IMR-90 (cell line): ENCODE results near the gene AQP4. TPM values are rescaled to one million over a fixed set of nuclear protein-coding genes. Genes with fewer than 3 reads are reported as not detected.

ENCODE experiments used
- ATAC-seq: fragments of 200-7000 bp; cut with Tn5 transposase; 2 replicates; pipeline ENCODE4 v1.9.1; 2020; ENCODE audit warnings: low read depth, mild to moderate bottlenecking, moderate library complexity
- BruUV-seq: library from RNA; stranded (reverse); fragments of 400-500 nt; replicated peaks from 2 replicates; lab custom pipeline; 2021; lab: Mats Ljungman, UMichigan
- CTCF ChIA-PET: fragments of 300-600 bp; formaldehyde crosslinking; extraction: SDS; loops from one replicate; lab custom pipeline; 2021; ENCODE audit warnings: antibody characterized with exemption; lab: Yijun Ruan, JAX
- POLR2A ChIA-PET: fragments of 300-600 bp; sonication (Branson Sonifier 250); formaldehyde crosslinking; loops from one replicate; lab custom pipeline; 2022; ENCODE audit warnings: antibody characterized with exemption; ENCODE audit not compliant: unreplicated experiment; lab: Charles Lee
- DNase-seq: peaks from one replicate; pipeline ENCODE4 v3.0.0; 2013
- H2AFZ ChIP-seq: replicated peaks from 2 replicates; pipeline ENCODE3; 2013; ENCODE audit warnings: low read length, mild to moderate bottlenecking; ENCODE audit not compliant: poor library complexity
- H2AK5ac ChIP-seq: 2 replicates; pipeline ENCODE4 v1.6.1; 2013; ENCODE audit warnings: low read depth, low read length, inconsistent platforms
- H2AK9ac ChIP-seq: replicated peaks from 2 replicates; pipeline ENCODE3; 2013; ENCODE audit warnings: mild to moderate bottlenecking, low read depth, low read length, moderate library complexity; ENCODE audit not compliant: poor library complexity
- H2BK120ac ChIP-seq: 2 replicates; pipeline ENCODE4 v1.6.1; 2013; ENCODE audit warnings: low read depth, low read length, inconsistent platforms
- H2BK15ac ChIP-seq: 3 replicates; pipeline ENCODE4 v1.6.1; 2013; ENCODE audit warnings: low read depth, low read length, inconsistent platforms
- H2BK20ac ChIP-seq: 2 replicates; pipeline ENCODE4 v1.6.1; 2013; ENCODE audit warnings: low read depth, mild to moderate bottlenecking, inconsistent platforms, low read length, moderate library complexity
- H2BK5ac ChIP-seq: 2 replicates; pipeline ENCODE4 v1.6.1; 2013; ENCODE audit warnings: mild to moderate bottlenecking, low read depth, low read length, inconsistent platforms; ENCODE audit not compliant: poor library complexity, severe bottlenecking
- H3K14ac ChIP-seq: replicated peaks from 2 replicates; pipeline ENCODE4 v1.6.1; 2013; ENCODE audit warnings: low read depth, low read length, inconsistent platforms
- H3K18ac ChIP-seq: 2 replicates; pipeline ENCODE4 v1.6.1; 2013; ENCODE audit warnings: low read depth, low read length, control low read depth
- H3K23ac ChIP-seq: 2 replicates; pipeline ENCODE4 v1.6.1; 2013; ENCODE audit warnings: low read depth, low read length, inconsistent platforms
- H3K27ac ChIP-seq: 2 replicates; pipeline ENCODE4 v1.5.1; 2013; ENCODE audit warnings: mild to moderate bottlenecking, control low read depth, low read length; ENCODE audit not compliant: insufficient read depth
- H3K27me3 ChIP-seq: 2 replicates; pipeline ENCODE4 v1.6.1; 2013; ENCODE audit warnings: low read length; ENCODE audit not compliant: control insufficient read depth, insufficient read depth
- H3K36me3 ChIP-seq: 2 replicates; pipeline ENCODE4 v1.6.1; 2013; ENCODE audit warnings: low read length, mixed read lengths; ENCODE audit not compliant: control insufficient read depth, insufficient read depth
- H3K4ac ChIP-seq: 2 replicates; pipeline ENCODE4 v1.6.1; 2013; ENCODE audit warnings: low read depth, low read length, inconsistent platforms
- H3K4me1 ChIP-seq: 2 replicates; pipeline ENCODE4 v1.6.1; 2013; ENCODE audit warnings: low read length, mixed read lengths; ENCODE audit not compliant: control insufficient read depth, insufficient read depth
- H3K4me2 ChIP-seq: 2 replicates; pipeline ENCODE4 v1.6.1; 2013; ENCODE audit warnings: low read depth, mild to moderate bottlenecking, control low read depth, low read length, moderate library complexity
- H3K4me3 ChIP-seq: 2 replicates; pipeline ENCODE4 v1.5.1; 2013; ENCODE audit warnings: low read depth, mild to moderate bottlenecking, control low read depth, low read length, moderate library complexity; ENCODE audit not compliant: insufficient read depth
- H3K56ac ChIP-seq: 2 replicates; pipeline ENCODE4 v1.6.1; 2013; ENCODE audit warnings: low read length, inconsistent platforms; ENCODE audit not compliant: insufficient read depth; ENCODE audit errors: extremely low read depth
- H3K79me1 ChIP-seq, 2 experiments: 2 replicates each; pipeline ENCODE4 v1.6.1; 2013; ENCODE audit warnings: low read length in 2 of 2, inconsistent platforms in 1 of 2, low read depth in 1 of 2
- H3K9ac ChIP-seq: 2 replicates; pipeline ENCODE4 v1.6.1; 2013; ENCODE audit warnings: low read depth, low read length, control low read depth
- H3K9me1 ChIP-seq: 2 replicates; pipeline ENCODE4 v1.6.1; 2013; ENCODE audit warnings: low read length, inconsistent platforms; ENCODE audit not compliant: insufficient read depth
- H3K9me3 ChIP-seq: 2 replicates; pipeline ENCODE4 v1.6.1; 2013; ENCODE audit warnings: low read length; ENCODE audit not compliant: control insufficient read depth, insufficient read depth
- H4K20me1 ChIP-seq: 2 replicates; pipeline ENCODE4 v1.6.1; 2013; ENCODE audit warnings: low read length, inconsistent platforms; ENCODE audit not compliant: insufficient read depth
- H4K5ac ChIP-seq: 2 replicates; pipeline ENCODE4 v1.6.1; 2013; ENCODE audit warnings: mild to moderate bottlenecking, low read depth, low read length, control low read depth
- H4K8ac ChIP-seq, 2 experiments: 2 replicates each; pipeline ENCODE4 v1.6.1; 2013; ENCODE audit warnings: low read depth in 2 of 2, low read length in 2 of 2, control low read depth in 1 of 2, inconsistent platforms in 1 of 2
- H4K91ac ChIP-seq: 2 replicates; pipeline ENCODE4 v1.6.1; 2013; ENCODE audit warnings: low read depth, low read length, inconsistent platforms; ENCODE audit not compliant: insufficient read depth
- CEBPB ChIP-seq: IDR thresholded peaks from 2 replicates; pipeline ENCODE4 v1.6.1; 2012; ENCODE audit warnings: low read depth, low read length, improper control_type of control experiment
- FOS ChIP-seq: fragments of 150-350 bp; IDR thresholded peaks from 2 replicates; pipeline ENCODE4 v1.6.1; 2016; ENCODE audit warnings: low read depth, low read length
- MAFK ChIP-seq: IDR thresholded peaks from 2 replicates; pipeline ENCODE4 v1.6.1; 2012; ENCODE audit warnings: low read depth, low read length, improper control_type of control experiment
- MXI1 ChIP-seq: IDR thresholded peaks from 2 replicates; pipeline ENCODE4 v1.6.1; 2012; ENCODE audit warnings: low read depth, mild to moderate bottlenecking, low read length, moderate library complexity, borderline replicate concordance
- POLR2A ChIP-seq: IDR thresholded peaks from 2 replicates; pipeline ENCODE4 v1.6.1; 2012; ENCODE audit warnings: mild to moderate bottlenecking, low read depth, low read length
- RAD21 ChIP-seq: IDR thresholded peaks from 2 replicates; pipeline ENCODE4 v1.6.1; 2012; ENCODE audit warnings: low read length, improper control_type of control experiment
- SMC3 ChIP-seq: fragments of 150-350 bp; IDR thresholded peaks from 2 replicates; pipeline ENCODE4 v1.6.1; 2016; ENCODE audit warnings: low read depth, mild to moderate bottlenecking, antibody characterized with exemption, low read length, moderate library complexity
- USF2 ChIP-seq: fragments of 150-350 bp; IDR thresholded peaks from 2 replicates; pipeline ENCODE4 v1.6.1; 2017; ENCODE audit warnings: mild to moderate bottlenecking, antibody characterized with exemption, low read length, low read depth
- WGBS, 2 experiments: methylation state at CpG; one replicate each; pipeline versions ENCODE4 v1.1.5 to v1.1.7; 2013; ENCODE audit warnings: missing lambda C conversion rate in 2 of 2; ENCODE audit not compliant: insufficient read length in 1 of 2; ENCODE audit errors: extremely low coverage in 2 of 2; 5-methylcytosine and 5-hydroxymethylcytosine counted together
- dilution Hi-C: fragments of 300-500 bp; cut with HindIII; formaldehyde crosslinking; loops from one replicate; pipeline ENCODE4 v1.14.3; 2018; ENCODE audit warnings: low sequenced_read_pairs; ENCODE audit not compliant: unreplicated experiment
- in situ Hi-C: fragments of 300-500 bp; cut with MboI; formaldehyde crosslinking; loops from 3 replicates; pipeline ENCODE4 v1.14.3; 2019; ENCODE audit warnings: low sequenced_read_pairs, inconsistent platforms, mixed read lengths
- intact Hi-C: fragments of 100-400 bp; cut with micrococcal nuclease; formaldehyde crosslinking; loops from 2 replicates; pipeline ENCODE4 v1.10.0; 2022
- polyA plus RNA-seq, 3 experiments: library from polyadenylated mRNA; depleted of rRNA; stranded (reverse); fragments of >200 nt; gene quantifications; 2 replicates each; pipeline ENCODE4 v1.2.3, GENCODE V29; 2012; ENCODE audit warnings: low replicate concordance in 1 of 3
- total RNA-seq: library from RNA; depleted of rRNA; stranded (reverse); fragments of >200 nt; gene quantifications from 2 replicates; pipeline ENCODE4 v1.2.3, GENCODE V29; 2012
- TF ChIP-seq, protein P1 (sequence below): conservative IDR thresholded peaks from 2 replicates; pipeline ENCODE4 v1.5.1; 2012; ENCODE audit warnings: mild to moderate bottlenecking, low read depth, low read length, improper control_type of control experiment

Gene AQP4
- total and polyA plus RNA-seq, 2 of the 4 experiments (the other 2 are of a cell fraction): not detected

GRCh38 chr18:26818461-26818860 lies 47.0 kb downstream of the AQP4 start:
- H3K27ac ChIP-seq: no peak overlapping the region
- ATAC-seq: no peak
- H3K4me1 ChIP-seq: no peaks in the 10 kb centered on the region
- no peak overlapping the region for H3K9ac ChIP-seq
- H2BK5ac ChIP-seq: no peak overlapping the region
- no peak overlapping the region for H2BK120ac ChIP-seq
- no peaks in the 10 kb centered on the region for H3K36me3 ChIP-seq
- no peak overlapping the region for H3K56ac ChIP-seq
- no peaks in the 10 kb centered on the region for H3K79me1 ChIP-seq
- no peaks in the 10 kb centered on the region for H4K20me1 ChIP-seq
- no peak overlapping the region for H3K4ac ChIP-seq
- H3K27me3 ChIP-seq: no peaks in the 10 kb centered on the region
- no peak overlapping the region for H3K4me3 ChIP-seq
- H2AK9ac ChIP-seq: no peak overlapping the region
- no peak overlapping the region for H4K8ac ChIP-seq
- H3K9me1 ChIP-seq: no peaks in the 10 kb centered on the region
- in situ Hi-C loops (no loop called here), dilution Hi-C loops (no loop called here), intact Hi-C loops (no loop called here)
- no peak overlapping the region for H3K4me2 ChIP-seq
- H3K23ac ChIP-seq: no peak overlapping the region
- H2AK5ac ChIP-seq: no peak overlapping the region
- no CpG with 5 or more reads among the region's 1 CpG for WGBS, 2 experiments
- no peak overlapping the region for H2BK20ac ChIP-seq
- H3K14ac ChIP-seq: no peak overlapping the region
- ChIA-PET CTCF (no interaction called here), POLR2A (no interaction called here)
- no peak overlapping the region for H3K18ac ChIP-seq
- no peak overlapping the region for H2AFZ ChIP-seq
- no peak for DNase-seq
- H4K91ac ChIP-seq: no peak overlapping the region
- no peak overlapping the region for H2BK15ac ChIP-seq
- TF ChIP-seq MXI1 (no peak), USF2 (no peak), MAFK (no peak), SMC3 (no peak), RAD21 (no peak), FOS (no peak), CEBPB (no peak), POLR2A (no peak)
- TF ChIP-seq, protein P1, sequence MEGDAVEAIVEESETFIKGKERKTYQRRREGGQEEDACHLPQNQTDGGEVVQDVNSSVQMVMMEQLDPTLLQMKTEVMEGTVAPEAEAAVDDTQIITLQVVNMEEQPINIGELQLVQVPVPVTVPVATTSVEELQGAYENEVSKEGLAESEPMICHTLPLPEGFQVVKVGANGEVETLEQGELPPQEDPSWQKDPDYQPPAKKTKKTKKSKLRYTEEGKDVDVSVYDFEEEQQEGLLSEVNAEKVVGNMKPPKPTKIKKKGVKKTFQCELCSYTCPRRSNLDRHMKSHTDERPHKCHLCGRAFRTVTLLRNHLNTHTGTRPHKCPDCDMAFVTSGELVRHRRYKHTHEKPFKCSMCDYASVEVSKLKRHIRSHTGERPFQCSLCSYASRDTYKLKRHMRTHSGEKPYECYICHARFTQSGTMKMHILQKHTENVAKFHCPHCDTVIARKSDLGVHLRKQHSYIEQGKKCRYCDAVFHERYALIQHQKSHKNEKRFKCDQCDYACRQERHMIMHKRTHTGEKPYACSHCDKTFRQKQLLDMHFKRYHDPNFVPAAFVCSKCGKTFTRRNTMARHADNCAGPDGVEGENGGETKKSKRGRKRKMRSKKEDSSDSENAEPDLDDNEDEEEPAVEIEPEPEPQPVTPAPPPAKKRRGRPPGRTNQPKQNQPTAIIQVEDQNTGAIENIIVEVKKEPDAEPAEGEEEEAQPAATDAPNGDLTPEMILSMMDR: no peak
- peaks cover 4% of the 10 kb centered on the region; the same call in 1 of the 2 replicates for H3K9me3 ChIP-seq
- no TSS peak for BruUV-seq
- no peak overlapping the region for H4K5ac ChIP-seq
